Astrocyte (in vitro differentiated cells and primary cell): ENCODE data around the gene HS6ST2.

Experiments used
- CTCF ChIP-seq: IDR thresholded peaks from 2 replicates; pipeline ENCODE4 v1.5.1; 2011; ENCODE audit warnings: low read depth, mild to moderate bottlenecking, inconsistent platforms, low read length, moderate library complexity; ENCODE audit not compliant: insufficient read depth
- EZH2 ChIP-seq: IDR thresholded peaks from 2 replicates; pipeline ENCODE4 v1.6.1; 2012; ENCODE audit warnings: mild to moderate bottlenecking, low read length, inconsistent platforms; ENCODE audit not compliant: insufficient read depth

GRCh38 chrX:132924426-132924825 lies 34.0 kb downstream of the HS6ST2 start:
- TF ChIP-seq CTCF (no peak), EZH2 (no peak)
